GM23248 (cell line): ENCODE data around the gene RHOG.

Experiments
- EZH2 ChIP-seq: fragments of 200-600 bp; sonication (generic); IDR thresholded peaks from 2 replicates; pipeline ENCODE4 v1.6.1; 2018; ENCODE audit warnings: antibody characterized with exemption, mild to moderate bottlenecking; ENCODE audit not compliant: insufficient read depth, poor library complexity, severe bottlenecking
- EZH2phosphoT487 ChIP-seq: fragments of 200-600 bp; sonication (generic); IDR thresholded peaks from 2 replicates; pipeline ENCODE4 v1.6.1; 2018; ENCODE audit warnings: antibody characterized with exemption, moderate library complexity, mild to moderate bottlenecking, low read depth; ENCODE audit not compliant: insufficient read depth

DNA sequence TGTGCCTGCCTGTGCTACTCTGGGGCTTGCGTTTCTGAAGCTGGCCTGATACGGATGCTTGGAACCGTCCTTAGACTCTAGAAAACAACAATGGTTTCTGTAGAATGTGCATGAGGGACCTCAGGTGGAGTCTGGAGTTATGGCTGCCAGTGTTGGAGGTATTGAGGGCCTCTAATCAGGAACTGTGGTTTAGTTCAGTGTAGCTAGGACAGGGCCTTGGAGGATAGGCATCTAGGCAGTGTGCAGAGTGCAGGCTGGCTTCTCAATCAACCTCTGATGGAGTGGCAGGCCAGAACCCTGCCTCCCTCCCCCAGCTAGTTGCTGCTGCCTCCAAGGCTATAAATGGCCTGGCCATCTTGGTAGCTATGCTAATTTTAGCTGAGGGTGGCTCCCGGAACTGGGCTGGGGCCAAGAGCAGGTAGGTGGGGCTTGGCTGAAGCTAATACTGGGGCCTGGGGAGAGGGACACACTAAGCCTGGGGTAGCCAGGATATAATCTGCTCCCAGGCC, 18.7 kb upstream of the RHOG start:
- TF ChIP-seq EZH2 (no peak), EZH2phosphoT487 (no peak)
